ENCODE data around the gene SMIM45.

Gene SMIM45

GRCh38 chr22:41974691-41975290 lies 22.8 kb downstream of the SMIM45 start:
- DNase-seq: no peak

- DNase-seq: no peak
These were observed 23.5 kb downstream of the SMIM45 start for GRCh38 chr22:41975299-41976069.

- no peak for DNase-seq
These were observed 24.3 kb downstream of the SMIM45 start for GRCh38 chr22:41976070-41976901.

GRCh38 chr22:41976961-41977566 lies 25.1 kb downstream of the SMIM45 start:
- DNase-seq: no peak

- no peak for DNase-seq
These were observed 26.8 kb downstream of the SMIM45 start for GRCh38 chr22:41978732-41979131.

GRCh38 chr22:41979423-41980250 lies 27.7 kb downstream of the SMIM45 start:
- DNase-seq: no peak

GRCh38 chr22:41982865-41983264 lies 30.9 kb downstream of the SMIM45 start:
- DNase-seq: no peak

GRCh38 chr22:41983513-41984405 lies 31.8 kb downstream of the SMIM45 start:
- DNase-seq: no peak

- no peak for DNase-seq
These were observed 35.3 kb downstream of the SMIM45 start for GRCh38 chr22:41987276-41987675.

- no peak for DNase-seq
These were observed 37.3 kb downstream of the SMIM45 start for GRCh38 chr22:41989246-41989645.

- DNase-seq: no peak
These were observed 39.2 kb downstream of the SMIM45 start for GRCh38 chr22:41991111-41991510.

- DNase-seq: no peak
These were observed 40.5 kb downstream of the SMIM45 start for GRCh38 chr22:41992496-41992895.

GRCh38 chr22:41995211-41995610 lies 43.3 kb downstream of the SMIM45 start:
- no peak for DNase-seq

- no peak for DNase-seq
These were observed 44.9 kb downstream of the SMIM45 start for GRCh38 chr22:41996826-41997225.

GRCh38 chr22:41998361-41999261 lies 46.7 kb downstream of the SMIM45 start, which contains the start of gene WBP2NL:
TSS of gene WBP2NL (plus strand) at chr22:41998788. CDS start at chr22:41998819, 31 bp downstream.
- peak; percentile 83 for DNase-seq

- DNase-seq: no peak
These were observed 48.5 kb downstream of the SMIM45 start for GRCh38 chr22:42000466-42000865.

- no peak for DNase-seq
These were observed 49.2 kb downstream of the SMIM45 start for GRCh38 chr22:42001121-42001520.

GRCh38 chr22:42001706-42002105 lies 49.8 kb downstream of the SMIM45 start:
- no peak for DNase-seq

GRCh38 chr22:42007922-42008321 lies 56.0 kb downstream of the SMIM45 start:
- no peak for DNase-seq
